Vagina (tissue), 2 donors: ENCODE results near the gene PTGFRN. TPM values are rescaled to one million over a fixed set of nuclear protein-coding genes. Genes with fewer than 3 reads are reported as not detected.

Experiments
- DNase-seq, 2 donors: peaks; one replicate each; pipeline ENCODE4 v3.0.0-alpha.2; 2017; ENCODE audit errors: extremely low spot score in 2 of 2
- H3K27ac ChIP-seq: fragments of 200-600 bp; sonication (generic); one replicate; pipeline ENCODE4 v1.5.1; 2019
- H3K27me3 ChIP-seq: fragments of 200-600 bp; sonication (generic); one replicate; pipeline ENCODE4 v1.5.1; 2019
- H3K36me3 ChIP-seq, 2 donors: fragments of 200-600 bp; sonication (generic); one replicate each; pipeline ENCODE4 v1.5.1; 2017 to 2019
- H3K4me1 ChIP-seq: fragments of 200-600 bp; sonication (generic); one replicate; pipeline ENCODE4 v1.5.1; 2019
- H3K4me3 ChIP-seq, 2 donors: fragments of 200-600 bp; sonication (generic); 1 replicate in 1 of 2; 2 replicates in 1 of 2; pipeline ENCODE4 v1.5.1; 2016 to 2019
- H3K9me3 ChIP-seq: fragments of 200-600 bp; sonication (generic); one replicate; pipeline ENCODE4 v1.5.1; 2019
- CTCF ChIP-seq, 3 experiments: fragments of 450-650 bp in 2 of 3; fragments of 200-600 bp in 1 of 3; sonication (generic) in 1 of 3; IDR thresholded peaks; one replicate each; pipeline ENCODE4 v1.5.1; 2017 to 2019; ENCODE audit warnings: antibody characterized with exemption in 3 of 3, mild to moderate bottlenecking in 2 of 3, moderate library complexity in 2 of 3
- POLR2A ChIP-seq, 2 donors: fragments of 450-650 bp; IDR thresholded peaks; one replicate each; pipeline ENCODE4 v1.6.1; 2017; ENCODE audit warnings: antibody characterized with exemption in 2 of 2, mild to moderate bottlenecking in 2 of 2, moderate library complexity in 2 of 2
- POLR2AphosphoS5 ChIP-seq, 2 donors: sonication (generic); formaldehyde crosslinking; IDR thresholded peaks; one replicate each; pipeline ENCODE4 v1.9.0; 2017; ENCODE audit warnings: antibody characterized with exemption in 2 of 2, mild to moderate bottlenecking in 2 of 2, low read depth in 1 of 2; ENCODE audit not compliant: insufficient read depth in 1 of 2
- intact Hi-C: fragments of 100-400 bp; cut with DNase I; formaldehyde crosslinking; loops from one replicate; pipeline ENCODE4 v1.15.1; 2023
- small RNA-seq: library from RNA; depleted of rRNA; stranded (forward); fragments of <200 nt; gene quantifications from one replicate; pipeline ENCODE3, GENCODE V24; 2016
- total RNA-seq: library from RNA; depleted of rRNA; stranded (reverse); fragments of >200 nt; gene quantifications from one replicate; pipeline ENCODE4 v1.2.3, GENCODE V29; 2016

The PTGFRN gene
- total RNA-seq, 1 donor from 2014 or later = 52.8 TPM

GRCh38 chr1:117038236-117038635 lies 128.5 kb downstream of the PTGFRN start:
- Histone ChIP-seq H3K9me3 (no peaks in the 10 kb centered on the region), H3K4me1 (no peaks in the 10 kb centered on the region), H3K36me3 (no peaks in the 10 kb centered on the region), H3K27me3 (no peaks in the 10 kb centered on the region), H3K4me3 (no peak overlapping the region), H3K27ac (no peak overlapping the region)
- TF ChIP-seq POLR2AphosphoS5 (IDR thresholded peaks at IDR 0.05; ENCODE audit: insufficient read depth in 1 of 2, low read depth in 1 of 2) (no peak), POLR2A (IDR thresholded peaks at IDR 0.05) (no peak), CTCF (IDR thresholded peaks at IDR 0.05) (no peak)
- no peak for DNase-seq
- intact Hi-C loops = no loop called here

Small RNAs within 50 kb of the gene (small RNA-seq; reads per million reads assigned to genes)
- gene RNA5SP55 = not detected

Other genes with a start within 250 kb of the PTGFRN start
- 38.5 TPM for gene IGSF3, start 242.2 kb upstream of the PTGFRN start, total RNA-seq
- gene CD2, start 155.5 kb upstream of the PTGFRN start, total RNA-seq = 8.3 TPM
- 3.9 TPM for gene CD101, start 91.8 kb downstream of the PTGFRN start, total RNA-seq
- gene TTF2, start 150.4 kb downstream of the PTGFRN start, total RNA-seq = 7.6 TPM
- gene TRIM45, start 211.8 kb downstream of the PTGFRN start, total RNA-seq = 5.6 TPM